Right atrium auricular region (tissue), 2 donors: ENCODE data around the gene MROH2A. TPM values are rescaled to one million over a fixed set of nuclear protein-coding genes. Genes with fewer than 3 reads are reported as not detected.

ENCODE experiments used
- DNase-seq: peaks from one replicate; pipeline ENCODE4 v3.0.0-alpha.2; 2019; ENCODE audit warnings: low spot score
- H3K27ac ChIP-seq, 2 donors: fragments of 200-600 bp; sonication (generic); 1 replicate in 1 of 2; 2 replicates in 1 of 2; pipeline ENCODE4 v1.5.1; 2016 to 2019
- H3K27me3 ChIP-seq, 2 donors: fragments of 200-600 bp; sonication (generic); one replicate each; pipeline versions ENCODE4 v1.5.1 to v1.6.0; 2017 to 2019
- H3K36me3 ChIP-seq: fragments of 200-600 bp; sonication (generic); one replicate; pipeline ENCODE4 v1.5.1; 2016
- H3K4me1 ChIP-seq, 2 donors: fragments of 200-600 bp; sonication (generic); one replicate each; pipeline versions ENCODE4 v1.5.1 to v1.6.0; 2017 to 2019
- H3K4me3 ChIP-seq, 2 donors: fragments of 200-600 bp; sonication (generic); 1 replicate in 1 of 2; 2 replicates in 1 of 2; pipeline ENCODE4 v1.5.1; 2017 to 2019; ENCODE audit warnings: mild to moderate bottlenecking in 1 of 2, moderate library complexity in 1 of 2
- H3K9me3 ChIP-seq, 2 donors: fragments of 200-600 bp; sonication (generic); one replicate each; pipeline ENCODE4 v1.5.1; 2019
- CTCF ChIP-seq, 2 donors: fragments of 200-600 bp; sonication (generic); IDR thresholded peaks; one replicate each; pipeline ENCODE4 v1.5.1; 2019; ENCODE audit warnings: antibody characterized with exemption in 2 of 2
- total RNA-seq, 2 donors: library from RNA; depleted of rRNA; stranded (reverse); fragments of >200 nt; gene quantifications; one replicate each; pipeline ENCODE4 v1.1.0, GENCODE V29; 2016

Gene MROH2A
- total RNA-seq, 2 donors from 2014 or later, result not detected

- Histone ChIP-seq H3K9me3 (no peaks in the 10 kb centered on the region), H3K36me3 (no peaks in the 10 kb centered on the region), H3K4me1 (no peaks in the 10 kb centered on the region), H3K27ac (no peak overlapping the region), H3K27me3 (no peaks in the 10 kb centered on the region), H3K4me3 (no peak overlapping the region)
- peak; percentile 42 for DNase-seq
- TF ChIP-seq CTCF (IDR thresholded peaks at IDR 0.05), result no peak
Observed at GRCh38 chr2:233807215-233807865, 29.2 kb downstream of the MROH2A start.

- H3K4me3 ChIP-seq, result no peak overlapping the region
- no peak overlapping the region for H3K27ac ChIP-seq
- H3K4me1 ChIP-seq, result no peaks in the 10 kb centered on the region
- DNase-seq, result peak; percentile 40
- H3K27me3 ChIP-seq, result no peaks in the 10 kb centered on the region
- no peak for TF ChIP-seq CTCF (IDR thresholded peaks at IDR 0.05)
- H3K9me3 ChIP-seq, result no peaks in the 10 kb centered on the region
- no peaks in the 10 kb centered on the region for H3K36me3 ChIP-seq
Observed at GRCh38 chr2:233807966-233808935, 30.1 kb downstream of the MROH2A start.

GRCh38 chr2:233810385-233810784, 32.3 kb downstream of the MROH2A start:
- no peak for DNase-seq
- Histone ChIP-seq H3K27ac (no peak overlapping the region), H3K4me3 (no peak overlapping the region), H3K4me1 (no peaks in the 10 kb centered on the region), H3K36me3 (no peaks in the 10 kb centered on the region), H3K27me3 (no peaks in the 10 kb centered on the region), H3K9me3 (no peaks in the 10 kb centered on the region)
- TF ChIP-seq CTCF (IDR thresholded peaks at IDR 0.05), result no peak

GRCh38 chr2:233811087-233811486, 33.0 kb downstream of the MROH2A start:
- DNase-seq, result no peak
- Histone ChIP-seq H3K27me3 (no peaks in the 10 kb centered on the region), H3K4me1 (no peaks in the 10 kb centered on the region), H3K36me3 (no peaks in the 10 kb centered on the region), H3K27ac (no peak overlapping the region), H3K9me3 (peaks cover 0 to 2% of the 10 kb centered on the region in 2 donors), H3K4me3 (no peak overlapping the region)
- TF ChIP-seq CTCF (IDR thresholded peaks at IDR 0.05), result no peak

- H3K9me3 ChIP-seq, result peaks cover 0 to 9% of the 10 kb centered on the region in 2 donors
- no peak overlapping the region for H3K4me3 ChIP-seq
- no peaks in the 10 kb centered on the region for H3K27me3 ChIP-seq
- DNase-seq, result no peak
- H3K36me3 ChIP-seq, result no peaks in the 10 kb centered on the region
- TF ChIP-seq CTCF (IDR thresholded peaks at IDR 0.05), result no peak
- H3K27ac ChIP-seq, result no peak overlapping the region
- H3K4me1 ChIP-seq, result no peaks in the 10 kb centered on the region
Observed at GRCh38 chr2:233811732-233812131, 33.6 kb downstream of the MROH2A start.
